ENCODE measurements around the gene MAP4K5. TPM values are rescaled to one million over a fixed set of nuclear protein-coding genes. Genes with fewer than 3 reads are reported as not detected.
A peak's percentile ranks its signal among the peaks of the same experiment; 100 is the strongest.
"Not testable (repeated sequence)": the region's sequence is repeated elsewhere in the genome, so short reads cannot be mapped to it uniquely, and the experiment has no call there.

The MAP4K5 gene
- total RNA-seq, 1 donor from 2014 or later, result 123 TPM

GRCh38 chr14:50510157-50510556 lies 22.2 kb downstream of the MAP4K5 start:
- H3K4me1 Mint-ChIP-seq (ENCODE audit: unreplicated experiment), result peaks cover 55% of the 10 kb centered on the region
- H3K4me3 Mint-ChIP-seq (ENCODE audit: unreplicated experiment), result no peak overlapping the region
- no peaks in the 10 kb centered on the region for H3K9me3 Mint-ChIP-seq (ENCODE audit: unreplicated experiment)
- H3K27ac Mint-ChIP-seq (ENCODE audit: unreplicated experiment), result peak overlapping the region; percentile 2
- no peak for DNase-seq (ENCODE audit: extremely low spot score, unreplicated experiment)
- peaks cover 4% of the 10 kb centered on the region for H3K36me3 Mint-ChIP-seq (ENCODE audit: unreplicated experiment)
- TF ChIP-seq CTCF (IDR thresholded peaks at IDR 0.05), result no peak
- H3K27me3 Mint-ChIP-seq (ENCODE audit: unreplicated experiment), result no peaks in the 10 kb centered on the region

GRCh38 chr14:50507078-50507477 lies 25.3 kb downstream of the MAP4K5 start:
- H3K4me1 Mint-ChIP-seq (ENCODE audit: unreplicated experiment), result peaks cover 55% of the 10 kb centered on the region
- not testable (repeated sequence) for H3K4me3 Mint-ChIP-seq (ENCODE audit: unreplicated experiment); H3K9me3 Mint-ChIP-seq (ENCODE audit: unreplicated experiment); H3K27me3 Mint-ChIP-seq (ENCODE audit: unreplicated experiment); DNase-seq (ENCODE audit: extremely low spot score, unreplicated experiment)
- peak overlapping the region; percentile 31 for H3K27ac Mint-ChIP-seq (ENCODE audit: unreplicated experiment)
- peaks cover 11% of the 10 kb centered on the region for H3K36me3 Mint-ChIP-seq (ENCODE audit: unreplicated experiment)

- Mint-ChIP-seq H3K9me3 (ENCODE audit: unreplicated experiment) (no peaks in the 10 kb centered on the region), H3K27me3 (ENCODE audit: unreplicated experiment) (no peaks in the 10 kb centered on the region), H3K4me3 (ENCODE audit: unreplicated experiment) (peak overlapping the region; percentile 32), H3K36me3 (ENCODE audit: unreplicated experiment) (peaks cover 15% of the 10 kb centered on the region), H3K27ac (ENCODE audit: unreplicated experiment) (peak overlapping the region; percentile 88), H3K4me1 (ENCODE audit: unreplicated experiment) (peaks cover 60% of the 10 kb centered on the region)
- no peak for TF ChIP-seq CTCF (IDR thresholded peaks at IDR 0.05)
- DNase-seq (ENCODE audit: extremely low spot score, unreplicated experiment), result no peak
These were observed 30.7 kb downstream of the MAP4K5 start for GRCh38 chr14:50501642-50502041.

GRCh38 chr14:50497351-50497750 lies 35.0 kb downstream of the MAP4K5 start:
- H3K4me3 Mint-ChIP-seq (ENCODE audit: unreplicated experiment), result no peak overlapping the region
- H3K27me3 Mint-ChIP-seq (ENCODE audit: unreplicated experiment), result no peaks in the 10 kb centered on the region
- peaks cover 22% of the 10 kb centered on the region for H3K36me3 Mint-ChIP-seq (ENCODE audit: unreplicated experiment)
- H3K9me3 Mint-ChIP-seq (ENCODE audit: unreplicated experiment), result no peaks in the 10 kb centered on the region
- DNase-seq (ENCODE audit: extremely low spot score, unreplicated experiment), result no peak
- peaks cover 48% of the 10 kb centered on the region for H3K4me1 Mint-ChIP-seq (ENCODE audit: unreplicated experiment)
- no peak for TF ChIP-seq CTCF (IDR thresholded peaks at IDR 0.05)
- no peak overlapping the region for H3K27ac Mint-ChIP-seq (ENCODE audit: unreplicated experiment)

GRCh38 chr14:50489851-50490250 lies 42.5 kb downstream of the MAP4K5 start:
- H3K4me3 Mint-ChIP-seq (ENCODE audit: unreplicated experiment), result no peak overlapping the region
- no peak for TF ChIP-seq CTCF (IDR thresholded peaks at IDR 0.05)
- peak overlapping the region; percentile 9 for H3K27ac Mint-ChIP-seq (ENCODE audit: unreplicated experiment)
- peaks cover 30% of the 10 kb centered on the region for H3K4me1 Mint-ChIP-seq (ENCODE audit: unreplicated experiment)
- H3K27me3 Mint-ChIP-seq (ENCODE audit: unreplicated experiment), result no peaks in the 10 kb centered on the region
- H3K9me3 Mint-ChIP-seq (ENCODE audit: unreplicated experiment), result no peaks in the 10 kb centered on the region
- no peak for DNase-seq (ENCODE audit: extremely low spot score, unreplicated experiment)
- peaks cover 25% of the 10 kb centered on the region for H3K36me3 Mint-ChIP-seq (ENCODE audit: unreplicated experiment)

GRCh38 chr14:50488521-50488920 lies 43.8 kb downstream of the MAP4K5 start:
- no peak overlapping the region for H3K4me3 Mint-ChIP-seq (ENCODE audit: unreplicated experiment)
- no peak for DNase-seq (ENCODE audit: extremely low spot score, unreplicated experiment)
- no peak overlapping the region for H3K27ac Mint-ChIP-seq (ENCODE audit: unreplicated experiment)
- no peaks in the 10 kb centered on the region for H3K27me3 Mint-ChIP-seq (ENCODE audit: unreplicated experiment)
- peaks cover 30% of the 10 kb centered on the region for H3K4me1 Mint-ChIP-seq (ENCODE audit: unreplicated experiment)
- peaks cover 21% of the 10 kb centered on the region for H3K36me3 Mint-ChIP-seq (ENCODE audit: unreplicated experiment)
- H3K9me3 Mint-ChIP-seq (ENCODE audit: unreplicated experiment), result no peaks in the 10 kb centered on the region
- TF ChIP-seq CTCF (IDR thresholded peaks at IDR 0.05), result no peak

Measured in osteocyte (in vitro differentiated cells).